Choroid plexus epithelial cell (primary cell): Measurements from ENCODE around the gene RPL19.

Source experiments
- DNase-seq: peaks from one replicate; pipeline ENCODE4 v3.0.0-alpha.2; 2010; ENCODE audit warnings: low read depth
- H3K4me3 ChIP-seq: 2 replicates; pipeline ENCODE4 v1.5.1; 2011; ENCODE audit warnings: low read depth, mild to moderate bottlenecking, control low read depth, low read length, moderate library complexity
- CTCF ChIP-seq: conservative IDR thresholded peaks from 2 replicates; pipeline ENCODE4 v1.5.1; 2011; ENCODE audit warnings: low read depth, mild to moderate bottlenecking, control low read depth, inconsistent platforms, low read length, moderate library complexity

Gene RPL19

GRCh38 chr17:39200070-39200879 is at the start of gene RPL19:
TSS of gene RPL19 (plus strand) at chr17:39200283. CDS start at chr17:39200345, 62 bp downstream.
- DNase-seq, result peak; percentile 44
- peak within 1 kb of the TSS; percentile 91 for H3K4me3 ChIP-seq
- no peak for TF ChIP-seq CTCF

- no peak for TF ChIP-seq CTCF
- no peak overlapping the region for H3K4me3 ChIP-seq
- DNase-seq, result no peak
Observed at GRCh38 chr17:39150795-39151149, 49.3 kb upstream of the RPL19 start.

DNA sequence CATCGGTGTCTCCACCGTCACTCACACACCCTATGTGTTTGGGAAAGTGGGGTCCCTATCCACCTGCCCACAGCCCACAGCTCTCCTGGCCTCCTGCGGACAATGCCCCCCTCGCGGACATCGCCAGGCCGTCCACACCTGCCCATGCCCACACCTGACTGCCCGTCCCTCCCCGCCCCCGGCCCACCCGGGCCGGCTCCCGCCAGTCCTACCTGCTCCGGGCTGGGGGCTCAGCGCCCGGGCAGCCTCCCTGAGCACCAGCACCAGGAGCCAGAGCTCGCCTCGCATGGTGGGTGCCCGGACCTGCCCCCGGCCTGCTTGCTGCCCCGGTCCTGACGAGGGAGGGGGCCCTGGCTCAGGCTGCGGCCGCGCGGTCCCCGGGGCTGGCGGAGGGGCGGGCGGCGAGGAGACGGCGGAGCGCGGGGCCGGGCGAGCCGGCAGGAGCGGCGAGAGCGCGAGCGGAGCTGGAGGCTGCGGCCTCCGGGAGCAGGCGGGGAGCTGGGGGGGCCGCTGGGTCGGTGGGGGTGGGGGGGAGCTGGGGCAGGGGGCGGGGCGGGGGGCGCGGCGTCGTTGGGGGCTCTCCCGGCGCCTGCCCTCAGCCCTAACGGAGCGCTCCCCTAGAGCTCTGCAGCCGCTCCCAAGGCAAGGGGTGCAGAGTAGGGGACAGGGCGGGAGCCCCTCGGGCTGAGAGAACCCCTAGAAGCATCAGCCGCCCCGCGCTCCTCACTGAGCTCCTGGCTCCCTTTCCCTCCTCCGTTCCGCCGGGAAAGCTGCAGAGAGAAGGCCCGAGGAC is 48.7 kb upstream of the RPL19 start, which contains the start of gene PLXDC1:
TSS of gene PLXDC1 (minus strand) at position 488 of the 793 bp plus-strand sequence. CDS start at position 288, 200 bp downstream.
- peak within 1 kb of the TSS; percentile 86 for H3K4me3 ChIP-seq
- no peak for TF ChIP-seq CTCF
- DNase-seq, result no peak

DNA sequence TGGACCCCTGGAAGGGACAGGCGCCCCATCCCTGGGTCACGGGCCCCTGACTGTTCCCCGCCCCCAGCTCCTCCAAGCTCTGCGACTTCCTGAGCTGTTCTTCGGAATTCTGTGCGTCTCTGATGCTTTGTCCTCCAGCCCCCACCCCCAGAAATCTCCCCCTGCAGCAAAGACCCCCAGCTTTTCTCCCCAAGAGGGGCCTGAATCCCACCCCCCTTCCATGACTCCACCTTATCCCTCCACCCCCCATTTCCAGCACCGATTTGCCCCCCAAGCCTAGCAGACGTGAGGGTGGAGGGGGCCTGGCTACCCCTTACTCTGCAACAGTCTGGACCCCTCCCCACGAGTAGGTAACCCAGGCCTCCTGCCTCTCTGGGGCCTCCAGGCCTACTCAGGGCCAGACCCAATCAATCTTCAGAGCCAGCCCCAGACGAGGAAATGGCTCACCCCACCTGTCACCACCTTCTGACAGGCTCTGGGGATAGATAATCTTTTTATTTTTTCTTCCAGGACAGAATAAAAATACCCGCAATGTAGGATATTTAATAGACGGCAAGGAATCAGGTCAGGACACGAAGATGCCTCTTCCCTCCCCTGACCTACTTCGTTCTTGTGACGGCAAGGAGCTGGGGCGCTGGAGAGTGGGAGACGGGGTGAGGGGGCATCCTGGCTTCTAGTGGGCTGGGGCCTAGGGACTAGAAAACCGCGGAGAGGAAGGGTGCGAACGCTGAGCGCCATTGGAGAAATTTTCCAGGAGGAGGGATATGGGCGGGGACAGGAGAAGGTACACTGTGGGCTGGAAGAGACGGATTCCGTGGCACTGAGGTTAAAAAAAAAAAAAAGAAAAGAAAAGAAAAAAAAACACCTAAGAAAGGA is 47.9 kb upstream of the RPL19 start:
- TF ChIP-seq CTCF, result no peak
- DNase-seq, result no peak
- H3K4me3 ChIP-seq, result peak overlapping the region; percentile 86

DNA sequence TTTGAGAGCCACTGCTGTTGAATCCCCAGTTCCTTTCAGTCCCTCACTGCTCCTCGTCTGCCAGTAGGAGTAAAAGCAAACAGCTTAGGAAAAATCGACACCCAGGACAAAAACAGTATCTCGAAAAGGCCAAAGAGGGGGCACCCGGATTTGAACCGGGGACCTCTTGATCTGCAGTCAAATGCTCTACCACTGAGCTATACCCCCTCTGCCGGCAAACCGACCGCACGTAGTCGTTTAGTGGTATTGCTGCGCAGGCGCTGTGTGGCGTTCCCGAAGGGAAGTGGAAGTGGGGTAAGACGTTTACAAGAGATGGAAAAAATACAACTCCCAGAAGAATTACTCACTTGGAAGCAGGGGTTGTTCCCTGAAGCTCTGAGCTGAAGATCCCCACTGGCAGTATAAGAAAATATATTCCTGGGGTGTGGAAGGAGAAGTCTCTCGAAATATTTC is 46.5 kb upstream of the RPL19 start:
- DNase-seq, result peak; percentile 92
- TF ChIP-seq CTCF, result peak; percentile 34
- peak overlapping the region; percentile 86 for H3K4me3 ChIP-seq

DNA sequence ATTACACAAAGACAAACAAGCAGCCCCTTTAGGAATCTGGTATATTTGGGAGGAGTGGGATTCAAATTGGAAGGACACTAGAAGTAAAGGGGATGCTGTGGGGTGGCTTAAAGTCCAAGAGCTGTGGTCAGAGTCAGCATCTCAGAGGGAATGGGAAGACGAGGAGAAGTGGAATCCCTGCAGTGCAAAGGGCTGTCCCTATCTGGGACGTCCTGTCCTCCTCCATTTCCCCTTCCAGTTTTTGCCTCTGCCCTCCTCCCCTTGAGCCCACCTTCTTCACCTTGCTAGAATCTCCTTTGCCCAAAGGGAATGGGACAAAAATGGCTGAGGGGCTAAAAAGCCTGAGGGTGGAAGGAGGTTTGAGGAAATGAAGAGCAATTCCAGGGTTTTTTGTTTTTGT is 44.4 kb upstream of the RPL19 start:
- no peak overlapping the region for H3K4me3 ChIP-seq
- no peak for TF ChIP-seq CTCF
- DNase-seq, result no peak
